ENCODE results near the gene ELMO1.

ELMO1 gene

DNA sequence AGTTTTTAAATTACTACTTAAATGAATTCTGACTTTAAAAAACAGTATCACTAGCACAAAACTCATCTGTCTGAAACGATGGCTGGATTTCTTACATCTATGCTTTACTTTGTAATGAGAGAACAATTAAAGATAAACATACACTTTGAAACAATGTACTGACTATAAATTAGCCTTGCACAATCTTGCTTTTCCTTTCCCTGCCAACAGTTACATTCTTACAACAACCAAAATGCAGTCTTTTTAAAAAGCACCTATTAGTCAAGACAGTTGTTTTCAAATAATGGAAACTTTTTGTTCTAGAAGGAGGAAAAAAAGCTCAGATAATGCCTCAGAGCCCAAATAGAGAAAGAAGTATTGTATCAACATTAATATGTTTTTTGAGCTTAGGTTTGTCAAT is 153.3 kb downstream of the ELMO1 start:
- DNase-seq = peak in 1 of 2 experiments; percentile 62

DNA sequence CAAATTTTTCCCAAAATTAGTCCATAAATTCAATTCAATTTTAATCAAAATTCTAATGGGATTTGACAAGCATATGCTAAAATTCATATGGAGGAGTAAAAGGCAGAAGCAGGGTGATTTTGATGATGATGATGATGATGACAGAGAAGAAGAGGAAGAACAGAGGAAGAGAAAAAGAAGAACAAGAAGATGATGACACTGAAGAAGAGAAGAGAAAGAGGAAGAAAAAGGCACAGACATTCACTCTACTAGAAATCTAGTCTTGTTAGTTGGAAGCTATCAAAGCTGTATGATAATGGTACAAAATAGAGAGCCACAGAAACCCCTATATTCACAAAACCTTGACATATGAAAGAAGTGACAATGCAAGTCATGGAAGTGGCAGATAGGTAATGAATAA is 157.9 kb downstream of the ELMO1 start:
- DNase-seq = no peak

DNA sequence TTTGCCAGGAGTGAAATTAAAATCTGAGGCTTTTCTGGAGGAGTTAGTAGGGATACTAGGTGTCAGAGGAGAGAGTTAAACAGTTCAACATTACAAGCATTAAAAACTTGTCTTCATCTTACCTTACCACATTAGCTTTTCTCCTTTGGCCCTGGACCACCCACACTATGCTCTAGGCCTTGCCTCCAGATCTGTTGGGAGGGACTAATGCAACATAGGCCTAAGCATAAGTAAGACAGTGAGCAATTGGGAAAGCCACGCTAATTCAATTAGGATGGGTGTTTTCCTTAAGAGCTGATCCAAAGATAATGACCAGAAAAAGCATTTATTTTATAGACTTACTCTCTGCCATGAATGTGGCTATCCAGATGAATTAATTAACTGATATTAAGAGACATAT is 158.9 kb downstream of the ELMO1 start:
- DNase-seq = peak in 1 of 2 experiments; percentile 35

DNA sequence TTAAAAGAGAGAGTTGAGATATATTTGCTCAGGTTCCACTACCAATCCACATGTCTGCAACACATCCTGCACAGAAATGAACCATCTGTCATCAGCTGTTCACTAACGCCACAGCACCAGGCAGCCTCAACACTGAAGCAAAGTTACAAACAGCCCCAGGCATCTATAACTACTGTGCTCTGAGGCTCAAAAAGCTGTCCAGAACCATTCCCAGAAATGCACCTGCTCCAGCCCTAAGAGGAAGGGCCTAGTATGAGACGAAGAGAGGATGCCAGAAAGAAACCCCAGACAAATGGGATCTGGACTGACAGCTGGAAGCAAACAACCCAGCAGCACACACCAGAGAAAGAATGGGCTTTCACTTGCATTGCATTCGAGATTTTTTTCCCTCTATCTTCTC is 159.3 kb downstream of the ELMO1 start:
- DNase-seq = peak; percentile 30 to 69

DNA sequence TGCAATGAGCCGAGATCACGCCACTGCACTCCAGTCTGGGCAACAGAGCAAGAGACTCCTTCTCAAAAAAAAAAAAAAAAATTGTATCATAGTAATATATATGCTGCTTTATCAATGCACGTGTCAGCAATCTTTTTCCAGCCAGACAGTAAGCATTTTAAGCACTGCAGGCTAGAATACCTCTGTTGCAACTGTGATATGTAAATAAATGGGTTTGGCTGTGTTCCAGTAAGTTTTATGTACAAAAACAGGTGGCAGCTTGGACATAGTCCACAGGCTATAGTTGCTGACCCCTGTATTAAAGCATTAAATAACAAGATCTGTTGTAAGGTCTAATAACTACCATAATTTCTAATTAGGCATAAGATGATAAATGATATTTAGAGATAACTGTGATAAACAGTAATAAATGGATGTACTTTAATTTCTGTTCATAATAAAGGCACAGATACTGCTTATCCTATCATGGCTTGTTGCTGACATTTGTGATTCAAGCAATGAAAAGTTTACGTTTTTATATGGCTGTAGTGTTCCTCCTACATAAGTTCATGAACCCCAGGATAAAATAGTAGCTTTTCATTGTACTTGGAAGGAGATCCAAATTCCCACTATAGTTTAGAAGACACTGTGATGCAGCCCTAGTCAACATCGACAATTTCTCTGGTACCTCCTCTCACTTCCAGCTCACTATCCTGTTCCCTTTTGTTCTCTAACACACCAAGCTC is 161.4 kb downstream of the ELMO1 start:
- peak; percentile 83 to 90 for DNase-seq

DNA sequence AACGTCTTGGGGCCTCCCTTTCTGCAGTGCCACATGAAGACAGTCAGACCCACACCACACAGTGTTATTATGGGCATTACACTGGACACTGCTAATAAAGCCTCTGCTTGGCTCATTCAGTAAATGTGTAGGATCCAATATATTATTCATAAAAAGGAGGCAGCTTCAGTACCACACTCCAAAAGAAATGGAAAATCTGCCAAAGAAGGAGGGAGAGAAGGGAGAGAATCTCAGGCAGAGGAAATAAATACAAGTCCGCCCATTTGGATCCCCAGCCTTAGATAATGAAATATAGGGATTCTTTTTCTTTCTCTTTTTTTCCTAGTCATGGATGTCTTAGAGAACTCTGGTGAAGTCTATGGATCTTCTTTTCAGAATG is 162.2 kb downstream of the ELMO1 start:
- no peak for DNase-seq

DNA sequence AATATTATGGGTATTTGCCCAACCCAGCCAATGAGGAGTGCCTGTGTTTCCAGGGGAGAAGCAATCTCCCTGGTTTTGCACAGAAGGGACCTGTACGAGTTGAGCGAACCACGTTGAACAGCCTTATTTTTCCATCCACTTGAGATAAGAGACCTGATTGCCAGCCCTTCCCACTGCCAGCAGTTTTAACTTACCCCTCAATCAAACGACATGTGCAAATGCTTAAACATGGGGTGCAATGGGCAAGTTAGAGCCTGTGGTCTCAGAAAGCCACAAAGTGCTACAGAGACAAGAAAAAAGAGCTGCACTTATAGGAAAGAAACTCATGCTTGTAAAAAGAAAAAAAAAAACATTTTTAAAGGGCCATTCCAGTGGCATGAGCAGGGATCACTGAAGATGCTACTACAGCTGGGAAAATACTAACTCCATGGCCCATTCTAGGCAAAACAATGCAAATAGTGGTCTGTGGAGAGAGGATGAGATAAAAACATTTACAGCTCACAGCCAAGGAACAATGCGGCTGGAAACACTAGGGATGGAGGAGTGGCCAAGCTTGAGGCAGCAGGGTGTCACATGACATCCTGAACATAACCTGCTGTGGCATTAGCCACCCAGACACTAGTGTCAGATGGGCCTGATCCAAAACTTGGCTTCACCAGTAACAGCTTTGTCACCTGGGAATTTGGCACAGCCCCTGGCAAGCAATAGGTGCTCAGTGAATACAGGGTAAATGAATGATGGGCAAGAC is 162.8 kb downstream of the ELMO1 start:
- DNase-seq = peak; percentile 95 to 96

DNA sequence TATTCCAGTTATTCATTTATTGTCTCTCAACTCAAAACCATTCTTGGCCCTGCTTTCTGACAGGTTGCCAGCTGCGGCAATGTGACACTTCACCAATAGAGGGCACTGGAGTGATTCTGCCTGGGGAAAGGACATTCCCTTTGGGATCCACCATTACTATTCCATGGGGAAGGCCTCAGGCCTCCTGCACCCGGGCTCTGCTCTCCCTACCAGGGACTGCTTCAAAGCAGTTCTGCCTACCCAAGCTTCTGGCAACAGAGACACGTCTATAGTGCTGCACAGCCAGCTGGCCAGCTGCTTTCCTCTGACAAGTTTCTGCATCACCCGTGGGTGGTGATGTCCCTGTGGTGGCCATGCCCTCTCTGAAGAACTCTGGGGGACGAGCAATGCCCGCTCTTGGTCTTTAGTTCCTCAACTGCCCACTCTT is 163.8 kb downstream of the ELMO1 start:
- peak; percentile 67 to 91 for DNase-seq

DNA sequence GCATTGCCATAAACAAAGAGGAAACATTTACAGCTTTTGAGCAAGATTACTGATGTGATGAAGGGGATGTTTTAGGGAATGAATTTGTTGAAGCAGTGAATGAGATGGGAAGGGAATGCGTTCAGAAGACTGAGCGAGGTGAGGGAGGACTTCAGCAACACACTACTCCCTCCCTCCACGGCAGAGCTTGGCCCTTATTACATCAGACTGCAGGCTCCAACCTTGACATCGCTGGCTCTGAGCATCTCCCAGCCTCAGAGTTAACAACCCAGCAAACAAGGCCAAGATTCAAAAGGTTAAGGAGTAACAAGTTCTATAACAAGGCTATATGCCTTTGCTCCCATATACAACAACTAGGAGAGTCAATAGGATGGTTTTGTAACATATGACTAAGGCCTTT is 164.4 kb downstream of the ELMO1 start:
- DNase-seq = no peak

DNA sequence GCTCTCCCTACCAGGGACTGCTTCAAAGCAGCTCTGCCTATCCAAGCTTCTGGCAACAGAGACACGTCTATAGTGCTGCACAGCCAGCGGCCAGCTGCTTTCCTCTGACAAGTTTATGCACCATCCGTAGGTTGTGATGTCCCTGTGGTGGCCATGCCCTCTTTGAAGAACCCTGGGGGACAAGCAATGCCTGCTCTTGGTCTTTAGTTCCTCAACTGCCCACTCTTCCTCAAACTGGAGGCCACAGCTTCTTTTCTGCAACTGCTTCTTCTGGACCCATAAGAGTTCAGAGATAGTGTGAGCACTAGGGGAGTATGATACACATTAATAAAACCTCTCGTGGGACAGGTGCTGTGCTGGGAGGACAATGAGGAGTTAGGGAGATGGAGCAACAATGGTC is 164.9 kb downstream of the ELMO1 start:
- no peak for DNase-seq

DNA sequence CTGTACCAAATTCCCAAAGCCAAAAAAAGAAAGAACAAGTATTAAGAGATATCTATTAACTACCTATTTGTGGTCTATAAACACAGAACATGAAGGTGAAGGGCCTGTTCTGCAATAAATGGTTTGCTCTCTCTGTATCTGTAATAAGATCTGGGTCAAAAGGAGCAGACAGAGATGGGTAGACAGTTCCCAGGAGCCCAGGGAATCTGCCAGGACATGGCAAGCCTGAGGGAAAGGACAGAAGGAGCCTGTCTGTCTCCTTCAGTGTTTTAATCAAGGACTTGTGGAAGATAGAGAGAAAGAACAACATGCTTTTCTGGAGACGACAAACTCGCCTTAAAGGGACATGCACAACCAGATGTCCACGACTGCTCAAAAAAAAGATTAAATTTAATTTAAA is 165.7 kb downstream of the ELMO1 start:
- peak in 1 of 2 experiments; percentile 8 for DNase-seq

DNA sequence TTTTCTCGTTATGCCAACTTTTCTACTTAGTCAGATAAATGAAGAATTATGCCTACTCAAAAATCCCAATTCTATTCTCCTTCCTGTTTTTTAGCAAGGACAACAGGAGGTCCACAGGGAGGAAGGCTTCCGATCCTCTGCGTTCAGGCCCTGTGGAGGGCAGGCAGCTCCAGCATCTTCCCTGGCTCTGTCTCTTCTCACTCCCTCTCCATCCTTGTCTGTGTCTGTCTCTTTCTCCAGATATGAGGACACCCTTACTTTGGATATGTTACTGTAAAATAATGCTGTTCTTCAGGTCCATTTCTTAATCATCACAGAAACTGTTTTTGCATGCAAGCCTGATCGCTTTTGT is 166.6 kb downstream of the ELMO1 start:
- DNase-seq = no peak

DNA sequence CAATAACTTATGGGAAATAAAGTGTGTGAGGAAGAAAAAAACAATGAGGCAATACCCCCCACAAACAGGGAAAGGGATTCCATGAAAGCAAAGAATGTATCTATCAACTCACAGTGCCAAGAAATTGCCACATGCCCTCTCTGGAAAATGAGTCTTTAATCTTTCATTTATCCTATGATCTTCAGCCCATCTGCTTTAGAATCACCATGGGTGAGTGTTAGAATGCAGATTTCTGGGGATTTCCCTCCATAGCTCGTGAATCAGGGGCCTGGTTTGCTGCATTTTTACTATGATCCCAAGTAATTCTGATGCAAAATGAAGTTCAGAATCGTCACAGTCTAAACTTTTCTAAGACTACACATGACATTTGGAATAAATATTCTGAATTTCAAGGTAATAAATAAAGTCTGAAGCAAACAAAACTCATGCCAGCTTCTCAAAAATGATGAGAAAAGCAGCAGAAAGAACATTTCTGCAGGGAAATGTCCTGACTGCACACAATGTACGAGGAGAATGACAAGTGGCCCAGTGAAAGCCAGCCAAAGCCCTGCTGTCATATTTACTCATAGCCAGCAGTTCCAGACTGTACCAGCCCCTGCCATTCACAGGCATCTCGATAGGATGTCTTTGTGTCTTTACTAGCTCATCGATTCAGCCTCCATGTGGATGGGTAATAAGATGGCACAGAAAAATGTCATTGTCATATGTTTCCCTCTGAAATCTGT is 167.1 kb downstream of the ELMO1 start:
- no peak for DNase-seq

DNA sequence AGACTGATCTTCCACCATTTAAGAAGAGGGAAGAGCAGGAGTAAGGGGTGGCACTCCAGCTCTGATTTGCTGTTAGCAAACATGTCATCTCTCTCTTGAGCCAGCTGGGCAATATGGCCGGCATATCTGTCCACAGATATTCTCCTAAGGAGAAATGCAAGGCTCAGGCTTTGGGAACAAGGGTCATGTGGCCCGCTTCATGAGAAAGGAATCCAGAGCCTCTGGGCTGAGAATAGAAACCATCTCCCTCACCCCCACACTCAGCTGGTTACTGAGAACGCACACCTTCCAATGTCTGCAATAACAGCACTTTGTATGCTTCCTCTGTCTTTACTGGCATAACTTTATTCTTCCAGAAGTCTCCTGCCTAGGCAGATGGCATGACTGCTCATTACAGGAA is 171.2 kb downstream of the ELMO1 start:
- no peak for DNase-seq

DNA sequence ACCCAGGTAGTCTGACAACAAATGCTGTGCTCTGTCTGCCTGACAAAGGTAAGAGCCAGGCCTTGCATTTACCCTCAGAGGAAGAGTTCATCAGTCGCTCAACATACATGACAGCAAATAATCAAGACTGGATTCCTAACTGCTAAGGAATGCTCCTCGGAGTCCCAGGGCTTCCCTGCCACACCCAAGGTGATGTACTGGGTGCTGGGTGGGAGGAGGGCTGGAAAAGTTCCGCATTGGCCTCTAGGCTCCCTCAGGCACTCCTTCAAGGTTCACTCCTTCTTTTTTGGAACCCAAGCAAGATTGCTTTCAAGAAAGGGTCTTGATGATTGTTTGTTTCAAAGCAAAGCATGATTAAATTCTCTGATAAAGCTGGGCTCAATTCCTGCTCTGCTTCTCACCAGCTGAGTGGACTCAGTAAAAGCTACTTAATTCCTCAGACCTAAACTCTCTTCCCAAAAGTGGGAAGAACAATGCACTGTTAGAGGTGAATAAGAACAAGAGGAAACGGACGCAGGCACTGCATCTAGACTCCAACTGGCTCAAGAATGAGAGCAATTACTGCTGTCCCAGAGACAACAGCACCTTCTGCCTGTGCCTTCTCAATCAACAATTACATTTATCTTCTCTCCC is 173.5 kb downstream of the ELMO1 start:
- DNase-seq = no peak

DNA sequence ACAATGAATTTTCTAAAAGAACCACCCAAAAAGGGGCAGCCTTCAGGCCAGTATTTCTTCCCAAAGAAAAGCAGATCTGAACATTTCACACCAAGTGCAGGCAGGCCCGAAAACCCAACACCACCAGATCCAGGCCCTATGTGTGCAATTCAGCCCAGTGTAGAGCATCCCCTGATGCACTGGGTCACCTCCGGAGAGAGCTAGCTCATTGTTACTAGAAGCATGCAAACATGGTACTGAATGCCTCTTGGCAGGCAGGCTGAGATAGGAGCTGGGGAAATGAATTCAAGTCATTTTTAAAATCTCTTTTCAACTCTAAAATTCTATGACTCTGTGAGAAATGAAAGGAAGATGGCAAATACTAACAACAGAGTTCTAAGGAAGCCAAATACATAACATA is 174.8 kb downstream of the ELMO1 start:
- DNase-seq = no peak

DNA sequence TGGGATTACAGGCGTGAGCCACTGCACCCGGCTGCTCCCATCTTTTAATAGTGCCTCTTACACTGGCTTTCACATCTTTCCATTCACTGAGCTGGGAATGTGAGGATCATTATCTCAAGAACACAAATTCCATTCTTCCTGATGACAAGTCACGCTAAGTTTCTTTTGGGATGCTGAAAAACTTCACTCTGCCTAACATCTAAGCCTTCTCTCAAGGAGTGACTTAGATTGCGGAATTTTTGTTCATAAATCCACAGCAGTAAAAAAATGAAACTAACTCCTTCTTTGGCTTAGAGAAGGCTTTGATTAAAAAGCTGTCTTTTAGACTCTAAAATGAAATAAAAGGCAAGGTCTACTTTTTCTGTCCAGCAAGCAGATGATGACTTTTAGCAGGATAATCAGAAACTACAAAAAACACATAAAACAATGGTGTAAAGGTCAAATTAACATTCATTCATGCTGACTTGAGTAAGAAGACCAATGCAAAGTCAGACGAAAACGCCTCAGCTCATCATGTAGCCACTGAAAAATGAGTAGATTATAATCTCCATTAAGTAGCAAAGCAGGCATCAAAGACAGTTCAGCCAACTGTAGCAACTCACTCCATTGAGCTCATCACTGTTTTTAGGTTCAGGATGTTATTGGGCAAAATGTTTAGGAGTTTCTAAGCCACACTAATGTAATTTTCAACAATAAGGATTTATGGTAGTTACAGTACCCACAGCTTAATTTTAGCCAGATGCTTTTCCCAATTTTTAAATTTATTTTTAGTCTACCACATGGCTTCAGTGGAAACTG is 178.8 kb downstream of the ELMO1 start:
- DNase-seq = no peak

DNA sequence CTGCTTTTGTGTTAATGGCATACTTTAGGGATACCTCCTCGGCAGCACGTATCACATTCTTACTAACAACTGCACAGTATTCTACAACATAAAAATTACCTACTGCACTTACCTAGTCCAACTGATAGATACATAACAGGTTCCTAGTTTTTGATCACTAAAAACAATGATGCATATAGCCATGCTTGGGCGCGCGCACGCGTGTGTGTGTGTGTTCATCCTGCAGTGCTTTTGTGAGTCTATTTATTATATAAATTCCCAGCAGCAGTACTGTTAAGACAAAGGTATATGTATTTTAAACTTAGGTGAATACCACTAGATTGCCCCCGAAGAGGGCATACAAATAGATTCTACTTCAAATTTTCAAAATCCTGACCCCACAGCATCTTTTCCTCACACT is 181.4 kb downstream of the ELMO1 start:
- no peak for DNase-seq

DNA sequence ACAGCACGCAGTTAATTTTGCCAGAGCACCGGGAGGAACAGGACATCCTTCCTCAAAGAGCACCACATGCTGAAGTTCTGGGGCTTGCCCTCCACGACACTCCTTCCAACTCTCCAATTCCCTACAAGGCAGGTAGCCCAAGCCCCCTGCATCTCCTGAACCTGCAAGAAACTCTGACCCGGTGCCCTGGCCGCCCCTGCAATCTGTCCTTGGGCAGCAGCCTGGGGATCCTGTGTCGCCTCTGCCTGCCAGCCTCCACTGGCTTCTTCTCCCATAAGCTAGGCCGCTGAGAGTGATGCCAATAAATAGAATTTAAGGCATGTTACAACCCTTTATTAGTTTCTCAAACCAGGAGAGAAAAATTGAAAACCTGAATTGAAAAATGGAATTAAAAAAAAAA is 182.8 kb downstream of the ELMO1 start:
- no peak for DNase-seq

DNA sequence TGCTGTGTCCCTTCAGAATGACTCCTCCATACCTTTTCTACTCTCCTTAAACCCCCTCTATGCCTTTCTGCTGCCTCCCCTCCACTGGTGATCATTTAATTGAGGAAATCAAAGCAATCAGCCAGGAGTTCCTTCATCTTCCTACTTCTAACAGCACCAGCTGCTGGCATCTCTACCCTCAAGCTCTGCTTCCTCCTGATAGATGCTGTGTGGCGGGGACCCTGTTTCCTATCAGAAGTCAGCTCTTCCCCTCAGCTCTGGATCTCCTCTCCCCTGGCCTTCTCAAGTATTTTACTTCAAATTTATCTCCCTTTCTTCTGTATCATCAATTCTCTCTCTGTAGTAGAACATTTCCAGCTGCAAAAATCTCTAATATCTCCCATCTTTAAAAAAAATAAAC is 183.7 kb downstream of the ELMO1 start:
- no peak for DNase-seq

DNA sequence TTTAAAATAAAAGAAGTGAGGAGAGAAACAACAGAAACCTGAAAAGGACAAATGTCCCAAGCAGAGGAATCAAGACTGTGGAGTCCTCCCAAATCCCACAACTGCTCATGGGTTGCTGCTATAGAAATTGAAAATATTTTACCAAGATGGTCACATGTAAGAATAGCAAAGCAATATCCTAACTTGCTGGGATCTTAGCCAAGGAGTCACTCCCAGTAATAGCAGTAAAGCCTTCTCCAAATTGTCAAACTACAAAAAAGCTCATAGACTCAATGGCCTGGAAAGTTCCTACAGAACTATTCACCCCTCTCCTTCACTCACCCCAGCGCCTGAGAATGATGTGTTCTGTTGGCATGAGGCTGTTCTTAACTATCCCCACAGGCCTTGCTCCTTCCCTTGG is 186.5 kb downstream of the ELMO1 start:
- DNase-seq = no peak

DNA sequence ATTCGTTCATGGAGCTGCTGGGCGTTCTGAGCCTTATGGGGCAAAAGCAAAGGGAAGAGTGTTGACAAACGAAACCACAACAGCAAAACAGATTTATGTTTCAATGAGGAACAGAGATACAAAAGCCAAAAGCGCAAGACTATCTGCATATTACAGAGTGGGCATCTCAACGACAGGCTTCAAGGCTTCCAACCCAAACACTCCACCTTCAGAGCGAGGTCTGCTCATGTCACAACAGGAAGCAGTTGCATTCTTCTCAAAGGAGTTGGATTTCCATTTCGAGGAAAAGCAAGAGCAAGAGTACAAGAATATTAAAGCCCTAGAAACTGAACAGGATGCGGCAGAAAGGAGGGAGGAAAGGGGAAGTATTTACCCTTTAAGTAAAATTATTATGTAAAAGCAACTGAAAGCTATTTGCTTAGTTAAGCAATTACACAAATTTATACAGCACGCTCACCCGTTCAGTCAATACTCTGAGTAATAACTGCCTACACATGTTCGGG is 189.3 kb downstream of the ELMO1 start:
- peak; percentile 86 to 87 for DNase-seq

DNA sequence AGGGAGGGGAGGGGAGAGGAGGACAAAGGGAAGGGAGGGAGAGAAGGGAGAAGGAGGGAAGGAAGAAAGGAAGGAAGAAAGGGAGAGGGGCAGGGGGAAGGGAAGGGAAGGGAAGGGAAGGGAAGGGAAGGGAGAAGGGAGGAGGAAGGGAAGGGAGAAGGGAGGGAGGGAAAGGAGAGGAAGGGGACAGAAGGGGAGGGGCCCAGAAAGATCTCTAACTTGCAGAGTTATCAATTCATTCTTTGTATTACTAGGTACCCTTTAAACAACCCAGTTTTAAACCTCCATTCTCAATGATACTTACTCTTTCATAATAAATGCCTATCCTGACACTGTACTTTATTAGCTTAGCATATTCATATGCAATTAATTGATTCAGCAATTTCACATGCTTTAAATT is 192.0 kb downstream of the ELMO1 start:
- DNase-seq = no peak
